G401 (cell line): Measurements from ENCODE around the gene GPR183. TPM values are rescaled to one million over a fixed set of nuclear protein-coding genes. Genes with fewer than 3 reads are reported as not detected.

Experiments
- DNase-seq: peaks from one replicate; pipeline ENCODE4 v3.0.0-alpha.2; 2015; ENCODE audit warnings: low spot score
- in situ Hi-C: cut with HindIII; loops from 2 replicates; pipeline ENCODE4 v1.10.0; 2016; ENCODE audit warnings: low sequenced_read_pairs, mixed read lengths
- total RNA-seq: library from RNA; depleted of rRNA; stranded (reverse); fragments of >200 nt; shearing (Covaris generic); gene quantifications from 2 replicates; pipeline ENCODE4 v1.2.3, GENCODE V29; 2014; rRNA removed

The GPR183 gene, protein sequence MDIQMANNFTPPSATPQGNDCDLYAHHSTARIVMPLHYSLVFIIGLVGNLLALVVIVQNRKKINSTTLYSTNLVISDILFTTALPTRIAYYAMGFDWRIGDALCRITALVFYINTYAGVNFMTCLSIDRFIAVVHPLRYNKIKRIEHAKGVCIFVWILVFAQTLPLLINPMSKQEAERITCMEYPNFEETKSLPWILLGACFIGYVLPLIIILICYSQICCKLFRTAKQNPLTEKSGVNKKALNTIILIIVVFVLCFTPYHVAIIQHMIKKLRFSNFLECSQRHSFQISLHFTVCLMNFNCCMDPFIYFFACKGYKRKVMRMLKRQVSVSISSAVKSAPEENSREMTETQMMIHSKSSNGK
- not detected in 2 replicates for total RNA-seq

DNA sequence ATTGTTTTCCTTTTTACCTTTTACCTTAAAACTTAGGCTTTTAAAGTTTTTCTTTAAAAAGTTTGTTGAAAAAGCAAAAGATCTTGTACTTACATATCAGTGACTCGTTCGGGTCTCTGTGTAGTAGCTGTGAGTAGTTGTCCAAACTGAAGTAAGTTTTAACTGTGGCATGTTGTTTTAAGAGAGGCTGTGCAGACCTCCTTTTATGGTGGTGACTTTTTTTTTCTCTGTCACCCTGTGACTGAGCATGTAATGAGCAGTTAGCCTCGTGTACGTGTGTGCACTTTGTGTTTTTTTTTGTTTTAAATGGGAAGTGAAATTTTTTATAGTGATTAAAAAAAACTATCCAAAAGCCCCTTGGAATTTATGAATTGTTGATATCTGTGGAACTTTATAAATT is at the start of gene GPR183:
GPR183 (minus strand) TSS at position 153 of the 400 bp plus-strand sequence. CDS start 11,254 bp downstream, outside the sequence.
- DNase-seq: no peak
- in situ Hi-C loops: no loop called here

DNA sequence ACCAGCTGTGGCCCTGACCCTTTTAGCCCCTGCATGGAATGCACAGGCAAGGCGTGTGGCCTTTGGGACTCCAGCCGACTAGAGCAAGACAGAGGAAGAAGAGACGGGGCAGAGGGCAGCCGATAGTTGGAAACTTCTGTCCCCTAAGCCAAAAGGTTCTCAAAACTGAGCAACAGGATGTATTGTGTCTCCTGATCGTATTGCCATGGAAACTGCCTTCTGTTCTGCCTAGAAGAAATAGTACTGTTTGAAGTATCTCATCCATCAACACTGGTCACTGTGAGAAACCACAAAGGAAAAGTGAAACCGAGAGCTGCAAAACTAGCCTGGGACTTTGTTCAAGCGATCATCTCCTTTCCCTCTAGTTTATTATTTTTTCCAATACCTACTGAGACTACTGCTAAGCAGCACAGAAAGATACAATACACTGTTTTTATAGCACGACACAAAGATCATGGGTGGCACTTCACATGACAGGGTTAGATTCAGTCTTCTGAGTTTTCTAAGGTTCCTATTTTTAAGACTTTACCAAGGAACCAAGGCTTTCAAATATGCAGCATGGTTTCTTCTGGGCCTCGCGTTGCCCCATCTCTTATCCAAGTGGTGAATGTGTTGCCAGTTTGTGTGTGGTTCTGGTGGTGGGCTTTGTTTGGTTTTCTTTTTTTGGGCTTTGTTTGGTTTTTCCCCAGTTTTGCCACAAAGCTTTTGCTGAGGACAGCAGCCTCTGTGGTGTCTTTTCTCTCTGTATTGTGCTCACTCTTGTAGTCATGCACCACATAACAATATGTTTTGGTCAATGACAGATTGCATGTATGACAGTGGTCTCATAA is 49.3 kb upstream of the GPR183 start:
- in situ Hi-C loops: no loop called here
- DNase-seq: no peak

DNA sequence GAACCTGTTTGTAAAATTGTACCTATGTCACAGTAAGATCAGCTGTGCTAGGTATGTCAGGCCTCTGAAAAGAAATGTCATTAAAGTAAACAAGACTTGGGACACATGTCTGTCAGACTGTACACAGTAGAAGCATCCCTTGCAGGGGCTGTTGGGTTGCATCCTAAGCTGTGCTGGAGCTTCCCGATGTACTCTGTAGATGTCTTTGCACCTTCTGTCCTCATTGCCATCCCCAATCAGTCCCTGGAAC is 48.7 kb upstream of the GPR183 start:
- in situ Hi-C loops: no loop called here
- no peak for DNase-seq

DNA sequence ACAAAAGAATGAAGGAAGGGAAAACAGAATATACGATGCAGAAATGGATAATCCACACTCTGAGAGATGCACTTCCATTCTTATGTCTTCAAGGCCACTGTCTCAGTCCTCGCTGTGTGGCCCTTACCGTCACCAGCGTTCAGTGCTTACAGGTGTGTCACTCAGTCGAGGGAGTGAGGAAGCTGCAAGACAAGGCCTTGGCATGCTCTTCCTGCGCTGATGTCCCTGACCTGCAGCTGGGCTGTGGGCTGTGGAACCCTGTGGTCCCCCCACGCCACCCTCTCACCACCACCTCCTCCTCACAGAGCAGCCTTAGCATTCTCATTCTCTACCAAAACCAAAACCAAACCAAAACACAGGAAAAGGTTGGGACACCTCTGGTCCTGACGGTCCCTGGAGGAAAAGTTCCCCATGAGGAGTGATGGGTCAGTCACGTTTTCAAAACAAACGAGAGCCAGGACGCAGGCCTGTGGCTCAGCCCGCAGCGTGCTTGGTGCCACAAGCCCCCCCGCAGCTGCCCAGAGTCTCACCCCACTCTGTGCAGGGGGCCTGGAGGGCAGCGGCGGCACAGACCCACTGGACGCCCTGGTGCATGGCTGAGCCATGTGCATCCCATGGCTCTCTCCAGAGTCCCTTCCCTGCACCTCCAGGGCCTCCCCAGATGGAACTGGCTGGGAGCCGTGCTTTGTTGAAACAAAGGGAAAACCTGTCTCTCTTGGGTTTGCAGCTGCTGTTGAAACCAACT is 48.2 kb upstream of the GPR183 start:
- in situ Hi-C loops: no loop called here
- DNase-seq: no peak

DNA sequence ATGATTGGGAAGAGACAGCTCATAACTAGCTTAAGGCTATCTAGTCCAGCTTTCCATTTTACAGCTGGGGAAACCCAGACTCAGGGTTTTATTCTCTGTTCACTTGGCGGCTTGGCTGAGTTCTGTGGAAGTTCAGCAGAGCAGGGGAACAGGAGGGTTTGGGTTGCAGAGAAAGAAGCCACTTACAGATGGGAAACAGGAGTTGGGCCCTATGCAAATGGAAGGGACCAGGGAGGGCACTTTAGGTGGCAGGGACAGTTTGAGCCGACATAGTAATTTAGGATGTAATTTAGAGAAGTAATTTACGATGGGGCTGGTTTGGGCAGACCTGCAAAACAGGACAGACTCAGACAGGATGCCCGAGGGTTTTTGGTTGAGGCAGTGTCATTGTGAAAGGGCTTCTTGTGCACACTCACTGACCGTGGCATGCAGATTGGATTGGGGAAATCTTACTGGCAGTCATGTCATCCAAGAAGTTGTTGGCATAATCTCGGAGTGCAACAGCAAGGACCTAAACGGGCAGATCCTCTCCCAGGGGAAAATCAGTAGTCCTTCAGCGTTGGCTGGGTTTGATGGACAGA is 47.3 kb upstream of the GPR183 start:
- in situ Hi-C loops: no loop called here
- no peak for DNase-seq

DNA sequence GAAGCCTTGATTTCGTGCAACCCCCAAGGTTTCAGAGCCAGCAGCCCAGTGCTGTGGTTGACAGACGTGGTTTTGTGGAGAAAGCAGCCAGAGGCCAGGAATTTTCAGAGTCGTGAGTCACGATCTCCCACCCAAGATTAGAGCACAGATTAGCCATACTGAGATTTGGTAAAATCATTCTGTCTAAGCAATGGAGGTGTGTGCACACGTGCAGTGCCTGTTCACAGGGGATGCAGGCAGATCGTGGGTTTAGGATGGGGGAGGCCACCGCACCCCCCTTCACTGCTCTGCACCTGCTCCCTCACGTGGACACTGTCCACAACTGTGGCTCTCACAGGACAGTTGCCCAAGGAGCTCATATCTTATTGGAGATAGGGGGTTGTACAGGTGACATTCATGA is 46.6 kb upstream of the GPR183 start:
- DNase-seq: no peak
- in situ Hi-C loops: no loop called here

DNA sequence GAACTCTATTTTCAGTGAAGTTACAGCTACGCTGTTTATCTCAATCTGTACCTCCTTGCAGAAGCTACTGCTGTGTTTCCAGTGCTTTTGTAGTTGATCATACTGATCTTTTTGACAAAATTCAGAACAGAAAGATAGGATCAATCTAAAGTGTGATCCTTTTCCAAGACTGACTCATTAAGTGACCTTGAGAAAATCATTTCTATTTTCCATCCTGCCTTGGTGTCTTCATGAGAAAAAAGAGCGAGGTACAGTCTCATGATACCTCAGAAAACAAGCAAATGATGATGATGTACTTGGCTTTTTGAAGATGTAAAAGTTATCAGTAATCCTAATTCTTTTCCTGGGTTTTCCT is 46.0 kb upstream of the GPR183 start:
- DNase-seq: no peak
- in situ Hi-C loops: no loop called here

DNA sequence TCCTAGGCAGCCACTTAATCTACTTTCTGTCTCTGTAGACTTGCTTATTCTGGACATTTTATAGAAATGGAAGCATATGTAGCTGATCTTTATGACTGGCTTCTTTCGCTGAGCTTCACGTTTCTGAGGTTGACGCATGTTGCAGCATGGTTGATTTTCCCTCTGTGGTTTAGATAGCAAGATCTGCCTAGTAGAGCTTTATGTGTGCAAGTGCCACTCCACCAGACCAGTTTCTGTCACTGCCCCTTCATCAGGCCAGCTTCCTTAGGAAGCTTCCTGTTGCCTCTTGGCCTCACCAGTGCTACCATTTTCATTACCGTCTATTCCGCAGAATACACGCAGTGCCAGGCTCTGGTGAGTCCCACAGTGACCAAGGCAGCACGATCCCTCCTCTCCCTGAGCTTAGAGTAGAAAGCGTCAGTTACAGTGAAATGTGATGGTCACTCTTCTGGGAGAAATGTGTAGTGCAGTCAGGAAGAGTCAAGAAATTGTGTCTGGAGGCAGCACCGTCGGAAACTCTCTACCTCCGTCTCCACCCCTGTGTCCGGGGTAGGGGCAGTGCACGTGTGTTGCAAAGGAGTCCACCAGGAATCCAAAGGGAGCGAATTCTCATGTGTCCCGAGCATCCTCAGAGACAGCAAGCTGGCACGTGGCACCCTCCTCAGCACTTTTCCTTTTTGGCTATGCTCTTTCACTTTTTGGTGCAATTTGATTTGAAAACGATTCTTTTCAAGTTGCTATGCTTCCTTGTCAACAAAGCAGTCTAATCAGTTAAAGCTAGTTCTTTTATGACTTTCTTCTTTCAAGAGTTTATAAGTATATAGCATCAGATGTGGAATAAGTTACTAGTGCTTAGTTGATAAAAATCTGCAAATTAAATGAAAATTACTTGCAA is 45.4 kb upstream of the GPR183 start:
- DNase-seq: no peak
- in situ Hi-C loops: no loop called here

DNA sequence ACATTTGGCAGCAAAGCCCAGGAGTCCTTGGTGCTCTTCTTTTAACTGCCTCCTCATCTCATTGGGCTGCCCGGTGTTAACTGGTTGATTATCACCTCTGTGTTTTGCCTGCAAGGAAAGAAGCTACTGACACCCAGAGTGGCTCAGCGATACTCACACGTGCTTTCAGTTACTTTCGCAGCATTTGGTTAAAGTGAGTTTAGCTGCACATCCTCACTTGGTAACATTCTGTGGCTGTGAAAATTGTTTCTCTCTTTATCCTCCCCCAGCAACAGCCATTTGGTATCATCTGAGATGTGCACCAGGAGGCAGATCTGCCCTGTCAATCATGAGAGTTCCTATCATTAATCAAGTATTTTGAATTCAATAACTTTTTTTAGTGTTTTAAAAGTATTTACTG is 44.6 kb upstream of the GPR183 start:
- in situ Hi-C loops: no loop called here
- DNase-seq: no peak

DNA sequence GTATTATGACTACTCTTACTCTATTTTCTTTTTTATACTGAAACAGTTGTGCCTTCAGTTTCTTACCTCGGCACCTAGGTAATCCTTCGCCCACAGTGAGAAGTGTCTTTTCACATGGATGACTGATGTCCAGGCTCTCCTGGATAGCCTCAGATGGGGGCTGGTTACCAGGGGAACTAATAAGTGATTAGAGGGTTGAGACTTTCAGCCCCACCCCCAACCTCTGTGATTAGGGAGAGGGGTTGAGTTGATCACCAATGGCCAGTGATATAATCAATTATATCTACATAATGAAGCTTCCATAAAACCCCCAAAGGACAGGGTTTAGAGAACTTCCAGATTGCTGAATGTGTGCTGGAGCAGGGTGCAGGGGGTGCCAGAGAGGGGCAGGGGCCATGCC is 43.0 kb upstream of the GPR183 start:
- in situ Hi-C loops: no loop called here
- DNase-seq: no peak

DNA sequence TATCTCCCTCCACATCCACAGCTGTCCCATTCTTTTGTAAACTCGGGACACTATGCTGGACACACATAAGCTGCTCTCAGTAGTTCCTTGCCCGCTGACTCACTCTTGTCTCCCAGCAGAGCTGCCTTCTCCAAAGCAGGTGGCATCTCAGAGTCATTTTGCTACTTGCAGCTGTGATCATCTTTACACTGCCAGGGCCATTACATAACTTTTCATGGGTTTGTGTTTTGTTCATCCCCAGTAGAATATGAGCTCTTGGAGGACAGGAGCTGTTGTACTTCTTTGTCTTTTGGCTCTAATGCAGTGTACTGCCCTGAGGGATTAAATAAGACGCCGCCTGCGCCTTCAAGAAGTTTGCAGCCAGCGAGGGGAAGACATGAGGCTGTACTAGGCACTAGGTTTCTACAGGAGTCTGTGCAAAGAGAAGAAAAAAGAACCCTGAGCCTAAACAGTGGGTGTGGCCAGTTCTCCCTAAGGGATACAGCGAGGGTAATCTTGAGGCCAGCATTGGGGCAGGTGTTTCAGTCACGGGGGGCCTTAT is 40.8 kb upstream of the GPR183 start:
- in situ Hi-C loops: no loop called here
- no peak for DNase-seq

DNA sequence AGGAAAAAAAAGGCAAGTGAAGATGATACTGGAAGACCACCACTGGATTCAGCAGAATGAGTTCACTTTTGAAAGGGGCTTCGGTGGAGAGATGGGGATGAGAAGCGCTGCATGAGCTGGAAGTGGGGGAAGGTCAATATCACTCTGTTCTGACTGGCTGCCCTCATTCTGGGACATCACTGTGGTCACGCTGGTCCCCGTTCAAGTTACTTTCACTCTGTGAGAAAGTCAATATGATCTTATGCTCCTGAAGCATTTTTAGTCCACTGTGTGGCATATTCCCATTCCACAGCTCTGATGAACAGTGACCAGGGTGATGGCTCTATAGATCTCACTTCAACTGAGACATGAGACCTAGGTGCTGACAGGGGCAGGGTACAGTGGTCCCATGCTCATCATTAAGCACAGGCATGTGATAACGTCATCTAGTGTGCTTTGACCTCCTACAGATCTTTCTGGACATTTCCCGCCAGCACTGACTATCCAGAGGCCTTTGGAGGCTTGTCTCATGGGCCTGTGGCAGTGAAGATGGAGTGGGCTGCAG is 40.2 kb upstream of the GPR183 start:
- DNase-seq: no peak
- in situ Hi-C loops: no loop called here

DNA sequence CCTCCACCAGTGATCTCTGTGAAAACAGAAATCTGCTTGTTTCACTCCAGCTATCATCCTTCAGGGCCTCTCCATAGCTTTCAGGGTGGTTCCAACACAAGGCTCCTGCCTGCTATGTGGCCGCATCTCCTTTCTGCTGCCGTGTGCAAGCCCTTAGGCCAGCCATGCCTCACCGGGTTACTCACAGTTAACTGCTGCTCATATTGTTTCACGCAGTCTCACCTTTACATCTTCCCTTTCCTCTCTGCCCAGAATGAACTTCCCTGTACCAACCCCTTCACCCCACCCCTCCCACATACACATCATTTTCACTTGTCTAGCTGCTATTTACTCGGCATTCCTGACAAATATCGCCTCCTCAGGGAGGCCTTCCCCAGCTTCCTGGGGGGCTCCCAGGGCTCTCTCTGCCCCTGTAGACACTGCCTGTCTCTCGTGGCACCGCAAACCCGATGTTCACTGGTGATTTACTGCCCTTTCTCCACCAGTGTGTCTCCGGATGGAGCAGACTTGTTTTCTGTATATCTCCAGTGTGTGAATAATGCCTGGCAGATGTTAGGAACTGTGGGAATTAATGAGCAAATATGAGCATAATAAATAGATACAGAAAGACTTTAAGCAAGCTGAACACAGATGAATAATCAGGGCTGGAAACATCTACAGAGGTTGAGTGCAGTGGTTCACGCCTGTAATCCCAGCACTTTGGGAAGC is 39.3 kb upstream of the GPR183 start:
- no peak for DNase-seq
- in situ Hi-C loops: no loop called here

DNA sequence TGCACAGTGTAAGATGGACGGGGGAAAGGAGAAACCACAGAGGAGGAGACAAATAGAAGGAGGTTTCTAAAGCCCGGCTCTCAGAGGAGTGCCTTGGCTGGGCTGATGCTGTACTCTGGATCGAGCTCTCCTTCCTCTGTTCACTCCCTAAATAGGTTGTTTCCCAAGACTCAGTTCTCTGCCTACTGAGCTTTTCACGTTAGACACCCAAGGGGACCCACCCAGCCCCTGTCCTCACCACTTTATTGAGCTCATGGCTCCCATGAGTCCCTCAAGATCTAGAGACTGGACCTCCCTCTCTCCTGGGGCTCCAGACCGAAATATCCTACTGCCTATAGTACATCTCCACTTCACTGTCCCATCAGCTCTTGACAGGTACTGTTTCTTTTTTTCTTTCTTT is 38.1 kb upstream of the GPR183 start:
- in situ Hi-C loops: no loop called here
- DNase-seq: no peak

DNA sequence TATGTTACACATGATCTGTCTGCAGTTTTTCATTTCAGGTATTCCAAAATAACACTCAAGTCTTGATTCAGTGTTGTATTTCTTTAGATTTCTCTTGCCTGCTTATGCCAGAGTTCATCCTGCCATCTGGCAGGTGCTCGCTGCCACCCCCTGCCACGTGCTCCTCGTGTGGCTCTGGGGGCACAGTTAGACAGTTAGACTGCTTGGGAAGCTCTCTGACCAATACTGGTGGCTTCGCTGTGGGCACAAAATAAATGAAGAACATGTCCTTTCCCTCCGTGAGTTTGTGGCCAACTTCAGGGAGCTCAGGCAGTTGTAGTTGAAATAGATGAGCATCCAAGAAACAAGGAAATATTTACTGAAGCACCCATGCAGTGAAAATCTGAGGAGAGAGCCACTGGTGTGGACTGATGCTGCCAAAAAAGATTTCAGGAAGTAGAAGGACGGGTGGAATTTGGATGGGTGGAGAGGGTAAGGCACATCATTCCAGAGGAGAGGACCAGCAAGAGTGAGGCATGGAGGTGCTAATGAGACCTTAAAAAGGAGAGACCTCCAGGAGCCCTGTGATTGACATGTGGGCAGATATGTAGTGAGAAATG is 37.5 kb upstream of the GPR183 start:
- peak; percentile 15 for DNase-seq
- in situ Hi-C loops: no loop called here

DNA sequence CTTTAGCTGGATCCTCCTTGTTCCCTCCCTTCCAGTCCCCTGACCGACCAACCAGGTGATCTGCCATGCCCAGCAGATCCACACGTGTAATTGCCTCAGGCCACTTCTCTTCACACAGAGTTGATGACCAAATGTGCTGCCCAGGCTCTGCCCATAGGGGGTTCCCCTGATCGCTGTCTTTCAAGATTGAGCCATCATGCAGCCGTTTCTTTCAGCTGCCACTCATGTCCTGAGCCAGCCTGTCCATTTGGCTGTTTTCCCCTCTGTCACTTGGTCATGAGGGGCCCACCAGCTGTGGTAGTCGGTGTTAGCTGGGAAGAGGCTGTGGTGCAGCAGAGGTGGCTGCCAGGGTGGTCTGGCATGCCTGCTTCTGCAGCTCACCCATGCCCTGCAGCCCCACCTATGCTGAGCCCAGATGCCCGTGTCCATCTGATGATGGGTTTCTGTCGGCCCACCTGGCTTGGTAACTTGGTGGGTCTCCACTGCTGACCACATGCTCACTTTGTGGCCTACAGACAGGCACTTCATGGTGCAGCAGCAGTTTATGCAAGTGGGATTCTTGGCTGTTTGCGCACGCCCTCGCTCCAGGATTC is 35.6 kb upstream of the GPR183 start:
- in situ Hi-C loops: no loop called here
- no peak for DNase-seq
